Measurements from ENCODE around the gene KBTBD4. TPM values are rescaled to one million over a fixed set of nuclear protein-coding genes. Genes with fewer than 3 reads are reported as not detected.

Gene KBTBD4
- total and polyA plus RNA-seq, 2 of the 13 experiments (the other 11 are each of a cell fraction or from before 2014, with no cell fraction given), result 8.5 to 12.8 TPM

DNA sequence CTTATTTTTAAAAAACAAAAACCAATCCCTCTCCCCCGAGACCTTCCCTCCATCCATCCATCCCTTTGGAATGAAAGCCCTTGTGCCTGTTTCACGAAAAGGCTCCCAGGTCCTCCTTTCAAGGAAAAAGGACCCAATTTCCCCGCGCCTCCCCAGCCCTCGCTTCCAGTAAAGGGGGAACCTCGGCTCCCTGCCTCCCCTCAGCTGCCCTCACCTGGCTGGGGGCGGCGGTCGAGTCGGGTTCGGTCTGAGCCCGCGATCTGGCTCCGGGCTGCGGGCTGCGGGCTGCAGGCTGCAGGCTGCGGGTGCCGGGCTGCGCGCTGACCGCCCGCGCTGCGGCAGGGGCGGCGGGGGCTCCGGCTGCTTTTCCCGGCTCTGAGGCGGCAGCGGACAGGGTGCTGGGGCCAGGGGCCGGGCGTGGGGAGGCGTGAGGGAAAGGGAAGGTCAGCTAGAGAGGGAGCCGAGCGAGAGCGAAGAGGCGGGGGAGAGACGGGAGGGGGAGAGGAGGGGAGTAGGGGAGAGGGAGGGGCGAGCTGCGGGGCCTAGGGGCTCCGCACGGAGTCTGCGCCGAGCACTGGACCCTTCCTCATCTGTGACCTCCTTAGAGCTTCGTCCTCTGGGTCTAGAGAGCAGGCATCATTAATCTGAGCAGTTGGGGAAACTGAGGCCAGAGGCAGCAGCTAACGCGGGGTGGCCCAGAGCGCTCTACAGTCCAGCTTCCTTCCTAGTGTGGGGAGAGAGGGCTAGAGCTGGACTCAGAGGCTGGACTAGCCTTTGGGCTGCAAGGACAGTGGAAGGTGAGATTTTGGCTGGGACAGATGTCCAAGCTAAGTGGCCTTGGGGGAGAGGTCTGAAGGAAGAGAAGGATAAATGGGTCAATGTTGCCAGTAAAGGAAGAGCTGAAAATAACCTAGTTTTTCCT lies 15.4 kb upstream of the KBTBD4 start, which contains the start of gene C1QTNF4:
Gene C1QTNF4, minus strand, starts transcription at position 478 of the 922 bp plus-strand sequence. CDS start 3,601 bp downstream, outside the sequence.
- Histone ChIP-seq H4K20me1 (ENCODE audit: insufficient read depth, low read length) (no peaks in the 10 kb centered on the region), H2AFZ (ENCODE audit: low read length) (no peak within 1 kb of the TSS), H3K27me3 (ENCODE audit: control insufficient read depth in 1 of 2, insufficient read depth in 2 of 2, low read length in 2 of 2) (peaks cover 3 to 27% of the 10 kb centered on the region in 2 experiments), H3K79me2 (ENCODE audit: insufficient read depth, low read length) (no peaks in the 10 kb centered on the region), H3K4me3 (replicated peaks in 1 of 3; ENCODE audit: insufficient read depth in 1 of 3, low read depth in 2 of 3, low read length in 3 of 3) (peak within 1 kb of the TSS; percentile 65 to 82 (median 73); a peak in 5 of 6 replicates), H3K4me1 (ENCODE audit: insufficient read depth, low read length) (peaks cover 47% of the 10 kb centered on the region), H3K9ac (ENCODE audit: insufficient read depth, low read depth, low read length) (peak within 1 kb of the TSS; percentile 45; the same call in 1 of the 2 replicates), H3K9me3 (ENCODE audit: low read length) (no peaks in the 10 kb centered on the region), H3K27ac (ENCODE audit: extremely low read length, insufficient read depth, low read length) (no peak within 1 kb of the TSS), H3K4me2 (ENCODE audit: low read depth, low read length) (peak within 1 kb of the TSS; percentile 86), H3K36me3 (replicated peaks in 1 of 2; ENCODE audit: control insufficient read depth in 1 of 2, insufficient read depth in 2 of 2, low read length in 2 of 2) (no peaks in the 10 kb centered on the region)
- ATAC-seq, result peak; percentile 58
- intact Hi-C loops (cut with micrococcal nuclease; ENCODE audit: unreplicated experiment), result no loop called here
- DNase-seq (ENCODE audit: low spot score), result no peak
- FAIRE-seq, result no peak
- WGBS (ENCODE audit: low lambda C conversion rate), result 3% methylated on average over 29 of the region's 48 CpGs
- in situ Hi-C loops (cut with HindIII; ENCODE audit: extremely low pct_ligation_motif_present, low pct_unique_long_range_greater_than_20kb), result no loop called here
- no TSS peak for BruUV-seq (replicated peaks)
- ChIA-PET POLR2A (interaction anchor here (0.9 kb wide), 1 partner anchor 254 kb away, joined by 3 read pairs; the partner anchor contains the start of gene NUP160), CTCF (ENCODE audit: low intra/inter-chr PET ratio, low total read pairs) (no interaction called here)
- TF ChIP-seq HOXA3 (CRISPR knock-in tag; IDR thresholded peaks at IDR 0.05), result no peak
- no peak for TF ChIP-seq ZC3H4 (CRISPR knock-in tag; IDR thresholded peaks at IDR 0.05; ENCODE audit: borderline replicate concordance)
- no peak for TF ChIP-seq ZNF770 (CRISPR knock-in tag; IDR thresholded peaks at IDR 0.05)
- TF ChIP-seq HNF4G (IDR thresholded peaks at IDR 0.05; ENCODE audit: borderline replicate concordance, low read depth, low read length), result no peak
- no peak for TF ChIP-seq HNF4G (CRISPR knock-in tag; IDR thresholded peaks at IDR 0.05; ENCODE audit: borderline replicate concordance, low read depth)
- TF ChIP-seq ZNF567 (CRISPR knock-in tag; IDR thresholded peaks at IDR 0.05; ENCODE audit: borderline replicate concordance), result no peak
- TF ChIP-seq, protein P1, sequence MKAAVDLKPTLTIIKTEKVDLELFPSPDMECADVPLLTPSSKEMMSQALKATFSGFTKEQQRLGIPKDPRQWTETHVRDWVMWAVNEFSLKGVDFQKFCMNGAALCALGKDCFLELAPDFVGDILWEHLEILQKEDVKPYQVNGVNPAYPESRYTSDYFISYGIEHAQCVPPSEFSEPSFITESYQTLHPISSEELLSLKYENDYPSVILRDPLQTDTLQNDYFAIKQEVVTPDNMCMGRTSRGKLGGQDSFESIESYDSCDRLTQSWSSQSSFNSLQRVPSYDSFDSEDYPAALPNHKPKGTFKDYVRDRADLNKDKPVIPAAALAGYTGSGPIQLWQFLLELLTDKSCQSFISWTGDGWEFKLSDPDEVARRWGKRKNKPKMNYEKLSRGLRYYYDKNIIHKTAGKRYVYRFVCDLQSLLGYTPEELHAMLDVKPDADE (CRISPR knock-in tag; IDR thresholded peaks at IDR 0.05), result no peak
- no peak for TF ChIP-seq ZNF329 (CRISPR knock-in tag; IDR thresholded peaks at IDR 0.05; ENCODE audit: low read depth)
- 0 out of 2 replicates have a peak, but pooled peaks have one; percentile 11 for TF ChIP-seq SAP130 (CRISPR knock-in tag; IDR thresholded peaks at IDR 0.05; ENCODE audit: low read depth)
- TF ChIP-seq, protein P2, sequence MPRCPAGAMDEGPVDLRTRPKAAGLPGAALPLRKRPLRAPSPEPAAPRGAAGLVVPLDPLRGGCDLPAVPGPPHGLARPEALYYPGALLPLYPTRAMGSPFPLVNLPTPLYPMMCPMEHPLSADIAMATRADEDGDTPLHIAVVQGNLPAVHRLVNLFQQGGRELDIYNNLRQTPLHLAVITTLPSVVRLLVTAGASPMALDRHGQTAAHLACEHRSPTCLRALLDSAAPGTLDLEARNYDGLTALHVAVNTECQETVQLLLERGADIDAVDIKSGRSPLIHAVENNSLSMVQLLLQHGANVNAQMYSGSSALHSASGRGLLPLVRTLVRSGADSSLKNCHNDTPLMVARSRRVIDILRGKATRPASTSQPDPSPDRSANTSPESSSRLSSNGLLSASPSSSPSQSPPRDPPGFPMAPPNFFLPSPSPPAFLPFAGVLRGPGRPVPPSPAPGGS (CRISPR knock-in tag; IDR thresholded peaks at IDR 0.05), result no peak
- TF ChIP-seq CREB3 (CRISPR knock-in tag; IDR thresholded peaks at IDR 0.05), result no peak
- TF ChIP-seq ZFX (CRISPR knock-in tag; IDR thresholded peaks at IDR 0.05; ENCODE audit: low read depth), result 0 out of 2 replicates have a peak, but pooled peaks have one; percentile 20
- TF ChIP-seq ZNF343 (CRISPR knock-in tag; IDR thresholded peaks at IDR 0.05), result 0 out of 2 replicates have a peak, but pooled peaks have one; percentile 23
- TF ChIP-seq ZNF724P (CRISPR knock-in tag; IDR thresholded peaks at IDR 0.05; ENCODE audit: borderline replicate concordance), result no peak
- no peak for TF ChIP-seq YEATS2 (CRISPR knock-in tag; IDR thresholded peaks at IDR 0.05; ENCODE audit: borderline replicate concordance)
